ENCODE data around the gene DNAJC6. TPM values are rescaled to one million over a fixed set of nuclear protein-coding genes. Genes with fewer than 3 reads are reported as not detected.

DNAJC6 gene
- total RNA-seq, 4 donors from 2014 or later, result 0.99 to 3.6 (median 2.5) TPM

DNA sequence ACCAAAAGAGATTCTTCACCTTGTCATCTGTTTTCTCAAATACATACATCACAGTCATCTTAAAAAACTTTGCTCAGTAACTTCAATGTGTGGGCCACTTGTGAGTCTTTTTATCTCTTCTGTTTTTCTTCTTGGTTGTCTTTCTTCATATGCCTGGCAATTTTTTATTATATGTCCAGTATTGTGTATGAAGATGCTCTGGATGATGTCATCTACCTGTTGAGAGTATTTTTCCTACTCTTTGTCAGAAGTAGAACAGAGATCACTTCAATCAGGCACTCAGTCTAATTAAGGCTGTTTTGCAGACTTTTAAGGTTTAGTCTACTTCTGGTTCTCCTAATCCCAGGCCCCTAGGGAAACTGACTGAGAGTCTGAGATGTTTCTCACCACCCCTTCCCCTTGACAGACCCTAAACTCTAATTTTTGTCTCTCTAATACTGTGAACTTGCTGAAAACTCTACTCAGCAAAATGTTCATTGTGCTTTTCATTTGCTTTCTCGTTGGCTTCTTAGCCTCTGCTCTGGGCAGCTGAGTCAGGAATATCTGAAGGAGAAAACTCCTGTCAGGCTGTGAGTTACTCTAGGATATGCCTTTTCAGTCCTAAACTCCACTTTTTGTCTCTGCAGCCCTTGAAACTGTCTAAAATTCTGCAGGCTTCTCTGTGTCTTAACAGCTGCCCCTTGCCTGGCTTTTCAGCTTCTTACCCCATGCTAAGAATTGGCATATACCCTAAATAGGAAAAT is 33.0 kb upstream of the DNAJC6 start:
- no peak overlapping the region for H3K4me3 ChIP-seq (ENCODE audit: low read depth, poor library complexity, severe bottlenecking)
- no peak for DNase-seq (ENCODE audit: low spot score in 2 of 2)
- 71 to 89% methylated on average over 1 of the region's 1 CpG for WGBS, 2 donors
- intact Hi-C loops (cut with DNase I; ENCODE audit: low total_unique reads), result no loop called here
- TF ChIP-seq CTCF (IDR thresholded peaks at IDR 0.05), result no peak
- no peak for TF ChIP-seq POLR2A (IDR thresholded peaks at IDR 0.05)

GRCh38 chr1:65277605-65278347 is 31.6 kb upstream of the DNAJC6 start:
- no peak overlapping the region for H3K4me3 ChIP-seq (ENCODE audit: low read depth, poor library complexity, severe bottlenecking)
- WGBS, 2 donors, result 58 to 68% methylated on average over 10 of the region's 10 CpGs
- intact Hi-C loops (cut with DNase I; ENCODE audit: low total_unique reads), result no loop called here
- no peak for DNase-seq (ENCODE audit: low spot score in 2 of 2)
- TF ChIP-seq CTCF (IDR thresholded peaks at IDR 0.05) (no peak), POLR2A (IDR thresholded peaks at IDR 0.05) (no peak)

DNA sequence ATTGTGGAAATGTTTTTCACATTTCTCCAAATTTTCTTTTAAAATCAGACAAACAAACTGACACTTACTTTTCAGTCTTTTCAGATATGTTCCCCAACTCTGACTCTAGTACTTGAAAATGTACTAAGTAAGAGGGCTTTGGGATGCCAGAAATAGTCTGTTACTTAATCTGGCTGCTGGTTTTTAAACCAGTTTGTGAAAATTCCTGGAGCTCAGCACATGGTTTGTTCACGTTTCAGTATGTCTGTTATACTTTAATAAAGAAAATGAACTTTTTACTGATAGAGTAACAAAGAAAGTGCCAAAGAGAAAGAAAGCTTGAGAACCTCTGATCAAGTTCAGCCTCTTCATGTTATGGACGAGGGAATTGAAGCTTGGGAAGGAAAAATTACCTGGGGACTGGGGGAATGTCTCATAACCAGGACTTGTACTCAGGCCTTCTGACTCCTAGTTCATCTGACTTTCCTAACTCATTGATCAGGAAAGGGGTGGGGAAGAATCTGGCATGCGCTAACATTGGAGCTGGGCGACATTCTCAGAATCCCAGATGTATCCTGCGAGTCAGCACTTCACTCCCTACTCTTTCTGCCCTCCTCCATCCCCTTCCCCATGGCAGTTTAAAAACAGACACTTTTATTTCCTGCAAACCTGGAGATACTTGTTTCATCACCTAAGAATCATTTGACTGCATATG is 30.8 kb upstream of the DNAJC6 start:
- H3K4me3 ChIP-seq (ENCODE audit: low read depth, poor library complexity, severe bottlenecking), result no peak overlapping the region
- 52 to 54% methylated on average over 5 of the region's 5 CpGs for WGBS, 2 donors
- intact Hi-C loops (cut with DNase I; ENCODE audit: low total_unique reads), result no loop called here
- DNase-seq (ENCODE audit: low spot score in 2 of 2), result no peak
- TF ChIP-seq CTCF (IDR thresholded peaks at IDR 0.05), result no peak
- no peak for TF ChIP-seq POLR2A (IDR thresholded peaks at IDR 0.05)

GRCh38 chr1:65279070-65279779 is 30.1 kb upstream of the DNAJC6 start:
- intact Hi-C loops (cut with DNase I; ENCODE audit: low total_unique reads), result no loop called here
- no peak for DNase-seq (ENCODE audit: low spot score in 2 of 2)
- 49 to 60% methylated on average over 5 of the region's 5 CpGs for WGBS, 2 donors
- TF ChIP-seq POLR2A (IDR thresholded peaks at IDR 0.05), result no peak
- H3K4me3 ChIP-seq (ENCODE audit: low read depth, poor library complexity, severe bottlenecking), result no peak overlapping the region

DNA sequence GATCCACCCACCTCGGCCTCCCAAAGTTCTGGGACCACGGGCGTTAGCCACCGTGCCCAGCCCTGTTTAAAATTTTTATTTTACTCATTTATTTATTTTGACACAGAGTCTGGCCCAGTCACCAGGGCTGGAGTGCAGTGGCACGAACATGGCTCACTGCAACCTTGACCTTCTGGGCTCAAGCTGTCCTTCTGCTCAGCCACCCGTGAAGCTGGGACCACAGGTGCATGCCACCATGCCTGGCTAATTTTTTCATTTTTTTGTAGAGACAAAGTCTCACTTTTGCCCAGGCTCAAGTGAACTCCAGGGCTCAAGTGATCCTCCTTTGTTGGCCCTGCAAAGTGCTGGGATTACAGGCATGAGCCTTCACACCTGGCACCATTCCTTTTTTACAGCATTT is 27.5 kb upstream of the DNAJC6 start:
- no peak for DNase-seq (ENCODE audit: low spot score in 2 of 2)
- no peak for TF ChIP-seq CTCF (IDR thresholded peaks at IDR 0.05)
- TF ChIP-seq POLR2A (IDR thresholded peaks at IDR 0.05), result no peak
- no peak overlapping the region for H3K4me3 ChIP-seq (ENCODE audit: low read depth, poor library complexity, severe bottlenecking)
- intact Hi-C loops (cut with DNase I; ENCODE audit: low total_unique reads), result no loop called here
- WGBS, 2 donors, result 92 to 94% methylated on average over 6 of the region's 6 CpGs
